Muscle of arm (tissue), 12 donors: ENCODE measurements around the gene TRAPPC2L. TPM values are rescaled to one million over a fixed set of nuclear protein-coding genes. Genes with fewer than 3 reads are reported as not detected.
"Not testable (repeated sequence)": the region's sequence is repeated elsewhere in the genome, so short reads cannot be mapped to it uniquely, and the experiment has no call there.

Experiments
- DNase-seq: peaks from one replicate; pipeline ENCODE4 v3.0.0-alpha.2; 2013
- polyA plus RNA-seq, 12 donors: library from polyadenylated mRNA; unstranded; fragments of 120-200 nt; gene quantifications; one replicate each; pipeline ENCODE4 v1.2.1, GENCODE V29; 2013; ENCODE audit not compliant: insufficient read length in 12 of 12

TRAPPC2L gene
- polyA plus RNA-seq, 12 donors: 30.6 to 57.5 (median 50.9) TPM; not detected in 1

DNA sequence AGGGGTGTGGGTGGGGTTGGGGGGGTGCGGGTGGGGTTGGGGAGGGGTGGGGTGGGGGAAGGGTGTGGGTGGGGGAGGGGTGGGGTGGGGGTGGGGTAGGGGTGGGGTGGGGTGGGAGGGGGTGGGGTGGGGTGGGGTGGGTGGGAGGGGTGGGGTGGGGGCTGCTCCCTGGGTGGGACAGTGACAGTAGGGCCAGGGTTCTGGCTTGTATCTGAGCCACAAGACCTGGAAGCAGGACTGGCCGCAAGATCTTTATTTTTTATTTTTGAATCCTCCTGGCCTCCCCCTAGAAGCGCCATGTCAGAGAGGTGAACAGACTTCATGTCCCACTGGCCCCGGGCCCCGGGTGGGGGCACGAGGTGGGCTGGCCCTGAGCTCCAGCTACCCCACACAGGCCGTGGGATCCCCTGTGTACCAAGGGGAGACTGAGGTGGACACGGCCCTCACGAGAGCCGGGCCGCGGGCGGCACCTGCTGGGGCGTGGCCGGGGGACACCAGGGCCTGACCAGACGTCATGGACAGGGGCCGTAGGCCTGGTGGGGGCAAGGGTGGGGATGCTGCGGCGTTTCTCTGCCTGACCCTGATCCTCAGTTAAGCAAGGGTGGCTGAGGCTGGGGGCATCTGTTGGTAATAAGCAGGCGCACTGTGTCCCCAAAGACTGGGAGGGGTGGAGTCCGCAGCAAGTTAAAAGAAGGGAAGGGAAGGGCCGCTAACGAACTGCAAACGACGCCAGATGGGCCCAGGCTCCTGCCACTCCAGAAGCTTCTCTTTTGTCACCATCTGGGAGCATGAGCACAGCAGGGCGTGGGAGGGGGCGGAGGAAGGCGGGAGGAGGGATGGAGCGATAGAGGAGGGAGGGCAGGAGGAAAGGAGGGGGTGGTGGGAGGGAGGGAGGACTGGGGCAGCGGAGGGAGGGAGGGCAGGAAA lies 31.8 kb downstream of the TRAPPC2L start:
- no peak for DNase-seq

DNA sequence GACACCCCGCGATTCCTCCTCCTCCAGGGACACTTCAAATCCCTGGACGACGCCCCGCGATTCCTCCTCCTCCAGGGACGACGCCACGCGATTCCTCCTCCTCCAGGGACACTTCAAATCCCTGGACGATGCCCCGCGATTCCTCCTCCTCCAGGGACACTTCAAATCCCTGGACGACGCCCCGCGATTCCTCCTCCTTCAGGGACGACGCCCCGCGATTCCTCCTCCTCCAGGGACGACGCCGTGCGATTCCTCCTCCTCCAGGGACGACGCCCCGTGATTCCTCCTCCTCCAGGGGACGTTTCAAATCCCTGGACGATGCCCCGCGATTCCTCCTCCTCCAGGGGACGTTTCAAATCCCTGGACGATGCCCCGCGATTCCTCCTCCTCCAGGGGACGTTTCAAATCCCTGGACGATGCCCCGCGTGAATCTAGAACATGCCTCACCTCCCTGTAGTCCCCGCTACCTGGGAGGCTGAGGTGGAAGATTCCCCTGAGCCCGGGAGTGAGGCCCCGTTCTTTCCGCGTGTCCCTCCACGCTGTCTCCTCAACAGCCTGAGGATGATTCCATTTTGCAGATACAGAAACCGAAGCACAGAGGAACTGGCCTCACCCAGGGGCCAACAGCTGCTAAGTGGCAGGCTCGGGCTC lies 32.9 kb downstream of the TRAPPC2L start:
- not testable (repeated sequence) for DNase-seq

DNA sequence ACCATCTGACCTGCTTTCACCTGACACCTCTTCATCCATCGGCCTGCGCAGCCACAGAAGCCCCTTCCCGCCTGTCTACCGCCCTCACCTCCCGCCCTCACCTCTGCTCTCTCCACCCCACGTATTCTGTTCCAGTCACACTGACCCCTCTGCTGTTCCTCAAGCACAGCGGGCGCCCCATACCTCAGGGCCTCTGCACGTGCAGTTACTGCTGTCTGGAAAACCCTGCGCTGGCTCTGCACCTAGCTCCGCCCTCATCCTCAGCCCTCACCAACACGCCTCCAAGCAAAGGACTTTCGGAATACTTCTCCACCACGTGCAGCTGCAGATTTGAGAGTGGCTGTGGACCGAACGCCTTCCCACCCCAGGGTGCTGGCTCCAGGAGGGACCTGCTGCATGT lies 34.2 kb downstream of the TRAPPC2L start:
- DNase-seq: no peak

DNA sequence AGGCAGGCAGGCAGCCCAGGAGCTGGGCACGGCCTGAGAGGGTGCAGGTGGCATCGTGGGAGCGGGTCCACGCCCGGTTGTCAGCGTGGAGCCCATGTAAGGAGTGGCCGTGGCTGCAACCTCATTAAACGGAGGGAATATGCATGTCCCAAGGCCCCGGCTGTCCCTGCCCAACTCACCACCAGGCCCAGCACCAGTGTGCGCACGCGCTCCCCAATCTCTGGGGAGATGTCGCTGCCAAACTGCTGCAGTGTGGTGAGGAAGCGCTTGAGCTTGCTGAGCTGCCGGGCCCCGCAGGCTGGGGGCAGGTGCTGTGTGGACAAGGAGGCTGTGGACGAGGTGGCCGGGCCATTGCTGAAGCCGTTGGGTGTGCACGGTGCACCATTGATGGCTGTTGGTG lies 35.1 kb downstream of the TRAPPC2L start:
- no peak for DNase-seq

DNA sequence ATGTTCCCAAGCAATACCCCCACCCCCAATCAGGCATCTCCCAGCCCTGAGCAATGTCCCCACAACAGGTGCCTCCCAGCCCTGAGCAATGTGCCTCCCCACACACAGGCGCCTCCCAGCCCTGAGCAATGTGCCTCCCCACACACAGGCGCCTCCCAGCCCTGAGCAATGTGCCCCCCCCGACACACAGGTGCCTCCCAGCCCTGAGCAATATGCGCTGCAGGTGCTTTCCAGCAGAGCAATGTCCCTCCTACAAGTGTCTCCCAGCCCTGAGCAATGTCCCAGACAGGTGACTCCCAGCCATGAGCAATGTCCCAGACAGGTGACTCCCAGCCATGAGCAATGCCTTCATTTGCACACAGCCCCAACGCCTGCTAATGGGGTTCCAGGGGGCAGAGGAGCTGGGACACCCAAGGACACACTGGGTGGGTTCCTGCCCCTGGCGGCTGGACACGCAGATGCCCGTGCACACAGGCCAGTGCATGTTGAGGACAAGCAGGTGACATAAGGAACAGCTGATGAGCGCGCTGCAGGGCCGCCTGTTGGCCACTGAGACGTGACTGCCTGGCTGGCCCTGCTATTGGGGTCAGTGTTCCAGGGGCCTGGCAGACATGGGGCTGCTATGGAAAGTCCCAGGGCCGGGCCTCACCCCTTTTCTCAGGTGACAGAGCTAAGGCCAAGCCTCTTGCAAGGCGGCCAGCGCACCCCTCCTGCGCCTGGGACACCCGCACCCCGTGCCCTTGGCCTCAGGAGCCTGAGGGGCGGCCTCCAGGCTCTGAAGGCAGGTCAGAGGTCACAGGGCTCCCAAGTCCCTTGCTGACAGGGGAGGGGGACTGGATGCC lies 36.4 kb downstream of the TRAPPC2L start:
- DNase-seq: no peak

DNA sequence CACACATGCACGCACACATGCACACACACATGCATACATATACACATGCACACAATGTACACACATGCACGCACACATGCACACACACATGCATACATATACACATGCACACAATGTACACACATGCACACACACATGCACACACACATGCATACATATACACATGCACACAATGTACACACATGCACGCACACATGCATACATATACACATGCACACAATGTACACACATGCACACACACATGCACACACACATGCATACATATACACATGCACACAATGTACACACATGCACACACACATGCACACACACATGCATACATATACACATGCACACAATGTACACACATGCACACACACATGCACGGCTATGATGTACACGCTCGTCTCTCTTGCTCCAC lies 37.3 kb downstream of the TRAPPC2L start:
- DNase-seq: not testable (repeated sequence)

DNA sequence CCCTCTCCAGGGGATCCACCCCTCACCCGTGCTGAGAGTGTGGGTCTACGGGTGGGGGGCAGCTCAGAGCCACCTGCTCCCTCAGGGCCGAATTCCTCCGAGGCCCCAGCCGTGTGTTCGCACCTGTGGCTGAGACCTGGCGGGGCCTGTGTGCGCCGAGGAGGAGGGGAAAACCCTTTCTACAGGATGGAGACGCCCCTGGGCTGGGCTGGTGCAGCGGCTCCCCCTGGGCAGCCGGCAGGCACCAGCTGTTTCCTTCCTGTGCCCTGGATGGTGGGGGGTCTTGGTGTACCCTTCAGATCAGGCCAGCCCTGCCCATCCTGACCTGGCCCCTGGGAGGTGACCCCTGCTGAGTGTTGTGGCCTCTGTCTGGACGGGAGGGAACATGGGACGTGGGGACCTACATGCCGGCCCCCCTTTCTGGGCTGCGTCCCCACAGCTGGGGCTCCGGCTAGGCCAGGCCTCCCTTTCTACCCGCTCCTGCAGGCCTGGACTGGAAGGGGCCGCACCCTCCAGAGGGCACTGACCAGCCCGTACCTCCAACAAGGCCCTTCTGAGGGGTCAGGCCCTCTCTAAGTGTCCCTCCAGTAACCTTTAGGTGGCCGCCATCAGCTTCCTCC lies 37.9 kb downstream of the TRAPPC2L start:
- DNase-seq: no peak

DNA sequence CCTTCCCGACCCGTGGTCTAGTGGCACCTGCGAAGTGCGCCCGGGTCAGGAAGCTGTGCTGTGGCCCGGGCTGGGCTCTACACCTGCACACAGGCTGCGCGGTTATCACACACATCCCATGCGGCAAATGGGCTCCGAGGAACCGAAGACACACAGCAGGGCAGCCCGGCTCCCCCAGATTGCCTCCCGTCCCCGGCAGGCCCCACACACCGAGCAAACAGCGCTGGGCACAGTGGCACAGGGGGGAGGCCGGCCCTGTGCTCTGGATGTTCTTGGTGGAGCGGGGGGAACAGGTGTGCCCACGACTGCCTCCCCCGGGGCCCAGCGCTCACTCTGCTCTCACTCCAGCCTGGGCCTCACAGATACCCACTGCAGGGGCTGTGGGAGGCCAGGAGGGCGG lies 38.4 kb downstream of the TRAPPC2L start:
- DNase-seq: no peak

DNA sequence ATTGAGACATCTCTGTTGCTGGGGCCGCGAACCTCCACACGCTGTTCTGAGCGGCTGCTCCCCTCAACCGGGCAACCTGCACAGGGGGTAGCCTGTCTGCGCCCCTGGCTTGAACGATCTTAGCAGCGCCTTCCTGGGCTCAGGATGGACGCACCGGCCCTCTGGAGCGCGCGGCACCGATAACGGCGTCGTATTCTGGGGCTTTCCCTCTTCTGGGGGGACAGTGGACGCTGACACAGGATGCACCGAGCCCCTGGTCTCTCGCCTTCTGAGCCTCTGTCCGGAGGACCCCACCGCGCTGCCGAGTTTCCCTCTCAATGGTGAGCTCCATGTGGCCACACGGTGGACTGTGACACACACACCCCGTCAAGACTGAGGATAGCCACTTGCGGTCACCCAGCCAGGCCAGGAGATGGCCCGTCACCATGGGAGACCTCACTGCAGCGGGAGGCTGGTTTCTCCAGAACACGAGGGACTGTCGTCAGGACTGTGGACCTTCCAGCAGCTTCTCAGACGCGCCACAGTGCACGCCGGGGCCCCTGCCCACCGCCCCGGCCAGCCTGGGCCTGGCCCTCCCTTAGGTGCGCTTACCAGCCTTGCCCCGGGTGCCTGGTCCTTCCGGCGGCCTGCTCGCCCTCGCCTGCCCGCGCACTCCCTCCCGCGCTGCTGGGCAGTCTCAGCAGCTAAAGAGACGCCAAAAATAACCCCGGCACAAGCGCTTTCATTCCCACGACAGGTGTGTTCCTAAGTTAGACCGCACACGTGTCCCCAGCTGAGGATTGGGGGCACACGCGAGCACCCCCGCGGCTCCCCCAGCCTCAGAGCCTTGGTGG lies 39.5 kb downstream of the TRAPPC2L start:
- no peak for DNase-seq

DNA sequence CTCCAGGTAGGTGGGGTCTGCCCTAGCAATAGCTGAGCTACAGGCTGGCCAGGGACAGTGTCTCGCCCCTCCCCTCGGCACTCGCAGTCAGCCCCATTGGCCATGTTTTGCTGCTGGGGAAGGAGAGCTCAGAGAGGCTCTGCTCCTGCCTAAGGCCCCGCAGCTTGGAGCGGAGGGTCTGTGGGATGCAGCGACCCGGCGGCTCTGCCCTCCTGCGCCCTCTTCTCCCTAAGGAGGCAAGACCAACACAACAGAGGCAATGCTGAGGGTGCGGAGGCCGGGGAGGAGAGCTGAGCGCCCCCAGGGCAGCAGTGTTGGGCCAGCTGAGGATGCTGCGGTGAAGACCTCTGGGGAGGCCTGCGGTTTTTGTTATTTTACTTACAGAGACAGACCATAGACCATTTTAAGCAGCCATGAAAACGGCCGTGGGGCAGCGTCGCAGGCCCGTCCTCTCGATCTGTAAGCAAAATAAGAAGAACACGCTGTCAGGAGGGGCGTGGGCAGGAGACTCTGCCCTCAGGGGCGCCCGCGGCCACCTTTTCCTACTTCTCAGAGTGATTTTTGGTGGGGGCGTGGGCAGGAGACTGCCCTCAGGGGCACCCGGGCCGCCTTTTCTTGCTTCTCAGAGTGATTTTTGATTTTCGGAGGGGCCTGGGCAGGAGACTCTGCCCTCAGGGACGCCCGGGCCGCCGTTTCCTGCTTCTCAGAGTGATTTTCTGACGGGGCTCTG lies 40.9 kb downstream of the TRAPPC2L start:
- DNase-seq: no peak

DNA sequence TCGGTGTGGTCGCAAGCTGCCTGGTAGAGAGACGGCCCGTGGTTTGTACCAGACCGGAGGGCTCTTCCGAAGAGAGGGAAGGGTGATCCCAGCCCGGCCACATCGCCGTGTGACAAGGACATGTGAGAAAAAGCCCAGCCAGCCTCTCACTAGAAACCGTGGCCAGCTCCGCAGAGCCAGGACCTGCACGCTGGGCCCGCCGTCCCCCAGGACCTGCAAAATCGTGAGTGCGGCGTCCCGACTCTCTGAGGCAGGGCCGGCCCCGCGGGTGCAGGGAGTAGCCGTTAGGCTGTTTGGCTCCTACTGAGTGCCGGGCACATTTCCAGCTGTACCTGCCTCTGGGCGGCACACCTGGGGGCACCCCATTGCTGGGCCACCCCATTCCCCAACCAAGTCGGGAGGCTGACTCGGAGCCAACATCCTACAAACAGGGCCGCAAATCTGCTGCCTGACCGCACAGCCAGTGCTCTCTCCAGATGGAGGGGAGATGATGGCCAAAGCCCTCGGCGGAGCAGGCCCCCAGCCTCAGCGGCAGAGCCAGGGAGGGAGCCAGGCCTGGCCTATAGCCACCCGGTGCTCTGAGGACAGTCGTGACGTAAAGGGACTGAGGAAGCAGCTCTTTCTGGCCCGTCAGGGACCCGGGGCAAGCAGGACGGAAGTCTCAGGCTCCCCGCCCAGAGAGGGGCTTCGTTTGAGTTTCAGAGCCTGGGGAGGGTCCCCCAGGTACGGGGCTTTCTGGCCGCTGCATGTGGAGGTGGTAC lies 43.2 kb downstream of the TRAPPC2L start:
- DNase-seq: no peak

DNA sequence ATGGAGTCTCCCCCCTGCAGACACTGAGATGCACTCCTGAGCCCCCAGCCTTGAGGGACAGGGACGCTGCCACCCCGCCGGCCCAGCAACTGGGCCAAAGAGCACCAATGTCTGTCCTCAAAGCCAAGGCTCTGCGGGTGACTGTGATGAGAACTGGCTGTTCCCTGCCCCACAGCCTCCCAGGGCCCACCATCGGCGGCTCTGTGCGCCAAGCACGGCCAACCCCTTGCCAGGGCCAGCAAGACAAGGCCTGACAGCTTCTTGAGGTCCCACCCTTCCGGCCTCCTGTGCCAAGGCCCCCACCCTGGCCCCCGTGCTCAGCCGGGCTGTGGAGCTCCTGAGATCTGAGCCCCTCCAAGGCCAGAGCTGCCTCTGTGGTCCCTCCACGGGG lies 43.7 kb downstream of the TRAPPC2L start:
- DNase-seq: no peak

DNA sequence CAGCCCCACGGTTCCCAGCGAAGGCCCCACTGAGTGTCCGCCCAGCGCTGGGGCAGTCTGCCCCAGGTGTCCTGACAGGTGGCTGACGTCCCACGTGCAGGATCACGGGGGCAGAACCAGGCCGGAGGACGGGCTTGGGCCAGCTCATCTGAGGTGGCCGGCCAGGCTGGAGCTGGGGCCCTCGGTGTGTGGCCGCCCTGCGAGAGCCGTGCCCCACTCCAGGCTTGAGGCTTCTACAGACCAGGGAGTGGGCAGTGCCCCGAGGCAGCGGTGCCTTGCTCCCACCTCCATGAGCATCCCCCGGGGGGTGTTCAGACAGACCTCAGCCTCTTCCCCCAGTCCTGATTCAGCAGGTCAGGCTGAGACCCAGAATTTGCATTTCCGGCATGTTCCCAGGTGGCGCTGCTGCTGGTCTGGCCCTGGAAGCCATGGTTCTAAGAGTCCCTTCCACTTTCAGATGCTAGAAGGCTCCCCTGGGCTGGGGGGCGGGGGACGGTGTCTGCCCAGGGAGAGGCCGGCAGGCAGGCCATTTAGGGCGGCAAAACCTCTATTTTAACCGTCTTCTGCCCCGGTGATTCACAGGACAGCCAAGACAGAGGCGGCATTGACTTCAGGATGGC lies 44.9 kb downstream of the TRAPPC2L start:
- DNase-seq: no peak

DNA sequence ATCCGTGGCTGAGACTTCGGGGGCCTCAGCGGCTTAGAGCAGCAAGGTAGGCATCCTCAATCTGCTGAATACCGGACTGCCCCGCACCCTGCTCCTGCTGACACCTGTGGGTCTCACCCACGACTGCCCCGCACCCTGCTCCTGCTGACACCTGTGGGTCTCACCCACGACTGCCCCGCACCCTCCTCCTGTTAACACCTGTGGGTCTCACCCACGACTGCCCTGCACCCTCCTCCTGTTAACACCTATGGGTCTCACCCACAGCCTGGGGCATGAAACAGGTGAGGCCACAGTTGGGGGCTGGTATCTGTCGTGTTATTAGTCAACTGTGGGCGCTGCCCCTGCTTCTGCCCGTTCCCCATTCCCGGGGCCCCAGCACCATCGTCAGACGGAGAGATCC lies 45.8 kb downstream of the TRAPPC2L start:
- no peak for DNase-seq

DNA sequence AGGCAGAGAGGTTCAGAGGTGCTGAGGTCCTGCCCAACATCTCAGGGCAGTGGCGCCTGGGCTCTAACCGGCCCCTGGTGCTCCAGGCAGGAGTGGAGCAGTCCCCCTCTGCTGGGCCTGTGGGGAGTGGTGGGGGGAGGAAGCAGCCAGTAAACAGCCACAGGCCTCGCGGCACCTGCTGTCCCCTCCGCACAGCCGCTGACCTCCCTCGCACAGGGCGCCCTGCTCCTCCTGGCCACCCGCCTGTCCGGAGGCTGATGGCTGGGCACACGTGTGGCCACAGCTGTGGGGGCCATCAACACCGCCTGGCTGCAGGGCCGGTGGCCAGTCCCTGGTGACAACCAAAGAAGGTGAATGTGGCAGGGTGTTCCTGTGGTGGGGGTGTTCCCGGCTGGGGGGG lies 46.3 kb downstream of the TRAPPC2L start:
- no peak for DNase-seq

DNA sequence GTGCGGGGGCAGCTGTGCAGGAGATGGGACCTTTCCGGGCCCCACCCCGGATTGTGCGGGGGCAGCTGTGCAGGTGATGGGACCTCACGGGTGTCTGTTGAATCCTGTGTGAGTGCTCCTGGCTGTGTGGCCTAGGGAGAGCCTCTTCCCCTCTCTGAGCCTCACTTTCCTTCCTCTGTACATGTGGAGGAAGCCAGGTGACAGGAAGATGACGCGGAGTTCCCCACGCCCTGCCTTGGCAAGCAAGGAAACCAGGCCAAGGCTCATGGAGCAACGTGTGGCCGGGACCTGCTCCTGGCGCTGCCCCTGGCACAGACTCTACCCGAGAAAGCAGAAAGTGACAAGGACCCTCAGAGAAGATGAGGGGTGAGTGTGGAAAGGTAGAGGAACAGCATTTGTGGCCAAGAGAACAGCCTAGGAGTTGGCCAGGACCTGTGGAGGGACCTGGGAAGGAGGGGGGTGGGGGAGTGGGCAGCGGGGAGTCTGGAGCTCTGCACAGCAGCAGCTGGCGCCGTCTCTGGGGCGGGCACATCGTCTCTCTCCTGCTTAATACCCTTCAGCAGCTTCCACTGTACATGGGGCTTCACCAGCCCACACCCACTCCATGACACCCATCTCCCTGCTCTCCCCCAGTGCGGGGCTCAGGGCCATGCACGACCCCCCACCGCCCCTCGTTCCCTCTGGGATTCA lies 47.9 kb downstream of the TRAPPC2L start:
- no peak for DNase-seq

DNA sequence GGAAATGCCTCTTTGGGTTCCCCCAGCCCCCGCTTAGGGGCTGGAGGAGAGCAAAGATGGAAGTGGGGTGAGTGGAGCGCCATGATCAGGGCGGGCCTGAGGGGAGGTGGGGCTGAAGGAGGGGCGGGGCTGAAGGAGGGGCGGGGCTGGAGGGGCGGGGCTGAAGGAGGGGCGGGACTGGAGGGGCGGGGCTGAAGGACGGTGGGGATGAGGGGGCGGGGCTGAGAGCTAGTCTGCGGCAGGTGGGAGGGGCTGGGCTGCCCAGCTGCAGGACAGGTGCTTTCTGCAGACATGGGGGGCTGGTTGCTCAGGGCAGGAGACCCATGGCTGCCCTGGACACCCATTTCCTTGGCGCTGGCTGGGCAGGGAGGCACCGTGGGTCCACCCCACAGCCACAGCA lies 48.6 kb downstream of the TRAPPC2L start:
- DNase-seq: no peak

DNA sequence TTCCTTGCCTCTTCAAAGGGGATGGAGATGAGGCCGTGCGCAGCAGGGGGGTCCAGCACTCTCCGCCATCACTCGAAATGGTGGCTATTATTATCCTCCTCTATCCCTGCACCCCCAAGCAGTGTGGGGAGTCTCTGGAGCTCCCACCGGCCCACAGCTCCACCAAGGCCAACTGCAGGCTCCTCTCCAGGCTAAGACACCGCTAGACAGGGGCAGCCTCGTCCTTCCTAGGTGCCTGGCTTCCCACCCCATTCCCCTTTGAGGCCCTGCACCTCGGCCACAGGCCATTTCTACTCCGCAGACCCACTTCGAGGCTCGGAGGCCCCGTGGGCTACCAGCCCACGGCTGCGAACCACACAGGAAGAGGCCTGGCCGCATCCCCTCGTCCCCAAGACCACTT lies 49.1 kb downstream of the TRAPPC2L start:
- DNase-seq: no peak
